HUES48 (cell line): ENCODE results near the gene CTNND1.

Source experiments
- H3K27ac ChIP-seq: one replicate; pipeline ENCODE4 v1.7.0; 2013; ENCODE audit warnings: low read depth, low read length, inconsistent platforms
- H3K27me3 ChIP-seq: 2 replicates; pipeline ENCODE4 v1.6.1; 2013; ENCODE audit warnings: mild to moderate bottlenecking, low read length; ENCODE audit not compliant: control insufficient read depth, insufficient read depth
- H3K36me3 ChIP-seq: 2 replicates; pipeline ENCODE4 v1.6.1; 2013; ENCODE audit warnings: low read length; ENCODE audit not compliant: control insufficient read depth, insufficient read depth
- H3K4me1 ChIP-seq: 2 replicates; pipeline ENCODE4 v1.6.1; 2013; ENCODE audit warnings: mild to moderate bottlenecking, low read length; ENCODE audit not compliant: control insufficient read depth, insufficient read depth
- H3K4me3 ChIP-seq: 2 replicates; pipeline ENCODE4 v1.5.1; 2013; ENCODE audit warnings: mild to moderate bottlenecking, low read depth, low read length
- H3K9ac ChIP-seq: 2 replicates; pipeline ENCODE4 v1.6.1; 2013; ENCODE audit warnings: mild to moderate bottlenecking, low read depth, low read length, moderate library complexity
- H3K9me3 ChIP-seq: 2 replicates; pipeline ENCODE4 v1.6.1; 2013; ENCODE audit warnings: low read length; ENCODE audit not compliant: control insufficient read depth, insufficient read depth

Gene CTNND1

DNA sequence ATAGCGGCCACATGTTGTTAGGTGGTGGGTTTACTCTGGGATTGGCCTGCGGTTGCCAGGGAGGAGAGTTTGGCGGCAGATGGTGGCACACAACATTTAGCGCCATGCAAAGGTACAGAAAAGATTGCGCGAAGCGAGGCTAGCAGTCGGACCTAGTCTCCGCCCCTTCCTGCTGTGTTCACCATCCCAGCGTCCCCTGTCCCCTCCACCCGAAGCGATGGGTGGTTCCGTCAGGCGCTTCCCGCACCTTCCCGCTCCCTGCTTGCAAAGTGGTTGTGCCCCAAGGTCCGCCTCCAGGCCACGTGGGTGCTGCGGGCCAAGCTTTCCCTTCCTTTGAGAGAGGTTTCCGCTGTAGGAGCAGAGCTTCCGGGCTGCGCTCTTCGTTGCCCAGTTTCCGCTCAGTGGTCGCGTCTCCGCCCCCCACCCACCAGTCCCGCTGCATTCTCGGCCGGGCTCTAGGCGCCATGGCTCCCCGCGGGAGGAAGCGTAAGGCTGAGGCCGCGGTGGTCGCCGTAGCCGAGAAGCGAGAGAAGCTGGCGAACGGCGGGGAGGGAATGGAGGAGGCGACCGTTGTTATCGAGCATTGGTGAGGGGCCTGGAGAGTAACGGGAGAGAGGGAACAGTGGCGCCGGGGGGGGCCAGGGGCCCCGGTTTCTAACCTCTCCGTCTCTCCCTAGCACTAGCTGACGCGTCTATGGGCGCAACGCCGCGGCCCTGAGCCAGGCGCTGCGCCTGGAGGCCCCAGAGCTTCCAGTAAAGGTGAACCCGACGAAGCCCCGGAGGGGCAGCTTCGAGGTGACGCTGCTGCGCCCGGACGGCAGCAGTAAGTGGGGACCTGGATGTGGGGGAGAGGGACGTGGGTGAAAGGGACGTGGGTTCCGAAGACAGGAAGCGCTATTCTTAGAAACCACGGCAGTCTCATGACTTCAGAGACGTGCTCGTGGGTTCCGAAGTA, 20.2 kb upstream of the CTNND1 start, which contains the start of gene SELENOH:
TSS of gene SELENOH (plus strand) at position 360 of the 955 bp plus-strand sequence. CDS start at position 465, 105 bp downstream.
- Histone ChIP-seq H3K4me1 (0 out of 2 replicates have a peak, but pooled peaks cover 9% of the 10 kb centered on the region), H3K27me3 (no peaks in the 10 kb centered on the region), H3K9me3 (no peaks in the 10 kb centered on the region), H3K36me3 (peaks cover 53% of the 10 kb centered on the region), H3K9ac (peak within 1 kb of the TSS; percentile 93), H3K4me3 (peak within 1 kb of the TSS; percentile 96), H3K27ac (peak within 1 kb of the TSS; percentile 83)

- H3K4me3 ChIP-seq = peak overlapping the region; percentile 96
- peak overlapping the region; percentile 93 for H3K9ac ChIP-seq
- H3K9me3 ChIP-seq = no peaks in the 10 kb centered on the region
- H3K27me3 ChIP-seq = no peaks in the 10 kb centered on the region
- H3K36me3 ChIP-seq = peaks cover 53% of the 10 kb centered on the region
- 0 out of 2 replicates have a peak, but pooled peaks cover 9% of the 10 kb centered on the region for H3K4me1 ChIP-seq
- peak overlapping the region; percentile 83 for H3K27ac ChIP-seq
Measured at GRCh38 chr11:57742087-57742452, 19.5 kb upstream of the CTNND1 start.

- H3K9ac ChIP-seq = no peak overlapping the region
- H3K4me1 ChIP-seq = peaks cover 11% of the 10 kb centered on the region; the same call in 1 of the 2 replicates
- no peaks in the 10 kb centered on the region for H3K9me3 ChIP-seq
- H3K27ac ChIP-seq = no peak overlapping the region
- H3K4me3 ChIP-seq = no peak overlapping the region
- peaks cover 31% of the 10 kb centered on the region for H3K36me3 ChIP-seq
- H3K27me3 ChIP-seq = no peaks in the 10 kb centered on the region
Measured at GRCh38 chr11:57744357-57744756, 17.2 kb upstream of the CTNND1 start.

DNA sequence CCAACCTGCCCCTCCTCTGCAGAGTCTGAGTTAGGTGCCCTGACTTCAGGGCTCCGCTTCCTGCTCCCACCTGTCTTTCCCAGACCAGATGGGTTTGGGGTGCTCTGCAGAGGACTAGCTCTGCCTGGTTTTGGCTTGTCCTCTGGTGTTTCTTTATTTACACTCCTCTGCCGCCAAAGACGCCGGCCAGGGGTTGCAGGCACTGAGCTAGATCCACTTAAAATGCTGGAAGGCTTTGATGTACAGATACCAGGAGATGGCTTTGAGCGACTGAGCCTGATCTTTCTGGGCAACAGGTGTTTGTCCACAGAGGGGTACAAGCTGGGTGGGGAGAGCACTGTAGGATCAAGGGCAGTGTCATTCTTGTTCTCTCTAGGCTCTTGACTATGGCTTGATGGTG, 16.4 kb upstream of the CTNND1 start:
- Histone ChIP-seq H3K4me3 (no peak overlapping the region), H3K9me3 (no peaks in the 10 kb centered on the region), H3K27me3 (no peaks in the 10 kb centered on the region), H3K27ac (no peak overlapping the region), H3K9ac (no peak overlapping the region), H3K36me3 (peaks cover 24% of the 10 kb centered on the region), H3K4me1 (peaks cover 11% of the 10 kb centered on the region; the same call in 1 of the 2 replicates)

- Histone ChIP-seq H3K9me3 (no peaks in the 10 kb centered on the region), H3K9ac (no peak overlapping the region), H3K27ac (no peak overlapping the region), H3K27me3 (no peaks in the 10 kb centered on the region), H3K4me1 (peaks cover 6% of the 10 kb centered on the region; the same call in 1 of the 2 replicates), H3K4me3 (no peak overlapping the region), H3K36me3 (peaks cover 24% of the 10 kb centered on the region)
Measured at GRCh38 chr11:57746920-57747319, 14.7 kb upstream of the CTNND1 start.

DNA sequence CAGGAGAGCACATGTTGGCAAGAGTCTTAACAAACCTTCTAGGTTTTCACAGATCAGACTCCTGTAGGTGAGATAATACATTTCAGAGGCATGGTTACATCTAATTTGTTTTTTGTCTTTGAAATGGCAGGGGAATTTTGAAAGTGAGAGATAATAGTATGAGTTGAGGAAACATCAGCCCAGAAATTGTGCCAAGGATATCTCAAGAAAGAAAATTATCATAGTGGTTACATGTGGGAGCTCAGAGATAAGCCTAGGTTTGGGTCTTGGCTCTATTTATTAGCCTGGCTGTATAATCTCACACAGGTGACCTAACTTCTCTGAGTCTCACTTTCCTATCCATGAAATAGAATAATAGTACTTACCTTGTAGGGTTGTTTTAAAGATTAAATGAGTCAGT, 10.4 kb upstream of the CTNND1 start:
- Histone ChIP-seq H3K9me3 (no peaks in the 10 kb centered on the region), H3K27me3 (no peaks in the 10 kb centered on the region), H3K9ac (no peak overlapping the region), H3K4me1 (peaks cover 2% of the 10 kb centered on the region; the same call in 1 of the 2 replicates), H3K36me3 (no peaks in the 10 kb centered on the region), H3K4me3 (no peak overlapping the region), H3K27ac (no peak overlapping the region)

- Histone ChIP-seq H3K27me3 (no peaks in the 10 kb centered on the region), H3K4me1 (peaks cover 2% of the 10 kb centered on the region; the same call in 1 of the 2 replicates), H3K36me3 (no peaks in the 10 kb centered on the region), H3K9ac (no peak within 1 kb of the TSS), H3K9me3 (no peaks in the 10 kb centered on the region), H3K27ac (no peak within 1 kb of the TSS), H3K4me3 (no peak within 1 kb of the TSS)
Measured at GRCh38 chr11:57751676-57752253, 9.8 kb upstream of the CTNND1 start, which contains the start of gene BTBD18. Gene BTBD18, minus strand, starts transcription at chr11:57751819. Its CDS starts 631 bp downstream, at chr11:57751188.

- no peak overlapping the region for H3K9ac ChIP-seq
- no peak overlapping the region for H3K4me3 ChIP-seq
- H3K36me3 ChIP-seq = no peaks in the 10 kb centered on the region
- no peaks in the 10 kb centered on the region for H3K9me3 ChIP-seq
- H3K27me3 ChIP-seq = no peaks in the 10 kb centered on the region
- H3K27ac ChIP-seq = no peak overlapping the region
- H3K4me1 ChIP-seq = peaks cover 2% of the 10 kb centered on the region; the same call in 1 of the 2 replicates
Measured at GRCh38 chr11:57752954-57753353, 8.6 kb upstream of the CTNND1 start.

DNA sequence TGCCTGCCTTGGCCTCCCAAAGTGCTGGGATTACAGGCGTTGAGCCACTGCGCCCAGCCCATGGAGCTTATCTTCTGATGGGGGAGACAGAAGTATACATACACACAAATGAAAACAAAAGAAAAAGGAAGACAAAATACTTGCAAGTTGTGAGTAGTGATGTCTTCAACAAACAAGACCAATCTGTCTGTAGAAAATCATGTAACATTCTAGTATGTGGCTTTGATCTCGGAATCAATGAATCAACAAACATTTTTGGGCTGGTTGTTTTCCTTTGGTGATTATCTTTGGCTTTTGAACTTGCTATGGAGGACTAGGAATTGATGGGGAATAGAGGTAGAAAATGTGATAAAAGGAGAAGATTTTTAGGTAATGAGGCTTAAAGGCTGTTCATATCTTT, 3.4 kb upstream of the CTNND1 start:
- no peak overlapping the region for H3K27ac ChIP-seq
- H3K27me3 ChIP-seq = no peaks in the 10 kb centered on the region
- H3K9me3 ChIP-seq = no peaks in the 10 kb centered on the region
- H3K36me3 ChIP-seq = no peaks in the 10 kb centered on the region
- no peak overlapping the region for H3K4me3 ChIP-seq
- H3K9ac ChIP-seq = no peak overlapping the region
- H3K4me1 ChIP-seq = 0 out of 2 replicates have a peak, but pooled peaks cover 2% of the 10 kb centered on the region

DNA sequence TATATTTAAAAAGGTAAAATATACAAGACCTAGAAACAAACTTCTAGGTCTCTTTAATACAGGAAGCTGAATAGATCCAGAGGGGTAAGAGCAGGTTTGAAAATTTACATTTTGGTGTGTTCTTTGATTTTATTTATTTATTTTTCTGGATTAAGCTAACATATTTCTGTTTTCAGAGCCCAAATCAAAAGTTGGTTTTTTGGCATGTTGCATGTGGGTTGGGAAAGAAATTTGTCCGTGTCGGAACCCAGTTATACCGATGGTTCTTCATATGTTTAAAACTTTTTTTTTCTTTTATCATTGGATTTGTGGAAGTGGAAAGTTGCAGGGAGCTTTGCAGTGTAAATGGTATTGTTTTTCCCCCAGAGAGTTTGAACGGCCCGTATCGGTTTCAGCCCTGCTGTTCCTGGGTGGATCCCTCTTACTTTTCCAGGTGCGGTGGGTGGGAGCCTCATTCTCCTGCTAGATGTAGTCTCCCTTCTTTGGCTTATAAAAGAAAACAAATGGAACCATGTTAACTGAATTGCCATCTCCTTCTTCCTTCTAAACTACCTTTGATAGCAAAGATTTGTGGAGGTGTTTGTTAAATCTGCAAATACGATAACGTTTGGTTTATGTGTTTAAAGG, 746 bp downstream of the CTNND1 start:
- H3K4me1 ChIP-seq = peaks cover 19% of the 10 kb centered on the region
- peak overlapping the region; percentile 87 for H3K4me3 ChIP-seq
- peak overlapping the region; percentile 98 for H3K27ac ChIP-seq
- H3K36me3 ChIP-seq = no peaks in the 10 kb centered on the region
- H3K9ac ChIP-seq = peak overlapping the region; percentile 96
- no peaks in the 10 kb centered on the region for H3K27me3 ChIP-seq
- no peaks in the 10 kb centered on the region for H3K9me3 ChIP-seq
